NCI-H1105 treated with DMSO at 0.1 percent for 48 hours (cell line): ENCODE data around the gene MPPED1.

Source experiments
- DNase-seq: peaks from one replicate; lab custom pipeline; 2025; lab: John Stamatoyannopoulos, UW

MPPED1 gene

DNA sequence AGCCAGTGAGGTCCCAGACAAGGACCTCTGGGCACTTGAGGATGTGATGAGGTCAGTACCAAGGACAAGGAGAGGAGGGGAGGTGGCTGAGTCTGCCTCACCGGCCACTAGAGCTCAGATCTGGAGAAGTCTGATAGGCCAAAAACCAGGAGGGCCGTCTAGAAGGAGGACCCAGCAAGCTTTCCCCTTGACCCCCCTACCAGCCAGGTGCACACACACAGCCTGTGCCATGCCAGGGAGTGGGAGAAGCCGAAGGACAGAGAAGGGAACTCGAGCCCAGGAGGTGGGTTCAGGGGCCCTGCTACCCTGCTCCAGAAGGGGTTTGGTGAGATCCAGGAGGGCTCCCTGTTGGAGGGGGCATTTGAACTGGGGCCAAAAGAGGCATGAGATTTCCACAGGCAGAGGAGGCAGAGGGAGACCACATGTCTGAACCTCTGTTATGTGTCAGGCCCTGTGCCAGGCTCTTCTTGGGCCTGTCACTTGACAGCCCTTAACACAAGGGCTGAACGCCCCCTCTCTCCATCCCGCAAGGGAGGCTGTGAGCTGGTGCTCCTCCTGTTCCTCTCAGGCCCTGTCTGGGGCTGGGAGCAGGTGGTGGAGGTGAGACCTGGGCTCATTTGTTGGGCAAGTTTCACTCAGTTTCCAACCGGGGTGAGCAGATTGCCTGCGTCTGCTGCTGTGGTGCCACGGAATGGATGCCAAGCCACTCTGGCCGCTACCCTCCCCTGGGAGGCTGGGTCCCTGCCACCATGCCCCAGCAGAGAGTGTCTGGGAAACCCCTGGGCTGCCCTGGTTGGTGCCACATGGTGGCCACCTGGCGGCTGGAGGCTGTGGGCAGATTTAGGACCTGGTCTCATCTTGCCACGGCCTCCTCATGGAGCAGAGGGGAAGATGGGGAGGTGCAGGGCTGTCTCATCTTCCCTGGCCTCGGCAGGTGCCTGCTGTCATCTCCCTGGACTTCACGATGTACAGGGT lies 65.2 kb downstream of the MPPED1 start:
- no peak for DNase-seq

DNA sequence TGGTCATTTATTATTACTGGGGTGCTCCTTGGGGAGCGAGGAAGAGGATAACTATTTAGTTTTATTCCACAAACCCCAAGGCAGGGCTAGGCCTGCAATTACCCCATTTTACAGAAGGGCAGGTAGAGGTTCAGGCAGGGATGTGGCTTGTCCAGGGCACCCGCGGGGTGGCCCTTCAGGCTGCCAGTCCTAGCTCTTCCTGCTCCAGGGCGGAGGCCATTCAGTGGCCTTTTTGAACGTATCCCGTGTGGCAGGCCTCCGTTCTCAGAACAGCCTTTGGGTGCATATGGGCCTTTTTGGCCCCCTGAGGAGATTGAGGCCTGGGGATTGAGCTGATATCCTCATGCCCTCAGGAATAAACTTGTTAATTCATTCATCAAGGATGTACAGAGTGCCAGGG lies 66.2 kb downstream of the MPPED1 start:
- peak; percentile 20 for DNase-seq

DNA sequence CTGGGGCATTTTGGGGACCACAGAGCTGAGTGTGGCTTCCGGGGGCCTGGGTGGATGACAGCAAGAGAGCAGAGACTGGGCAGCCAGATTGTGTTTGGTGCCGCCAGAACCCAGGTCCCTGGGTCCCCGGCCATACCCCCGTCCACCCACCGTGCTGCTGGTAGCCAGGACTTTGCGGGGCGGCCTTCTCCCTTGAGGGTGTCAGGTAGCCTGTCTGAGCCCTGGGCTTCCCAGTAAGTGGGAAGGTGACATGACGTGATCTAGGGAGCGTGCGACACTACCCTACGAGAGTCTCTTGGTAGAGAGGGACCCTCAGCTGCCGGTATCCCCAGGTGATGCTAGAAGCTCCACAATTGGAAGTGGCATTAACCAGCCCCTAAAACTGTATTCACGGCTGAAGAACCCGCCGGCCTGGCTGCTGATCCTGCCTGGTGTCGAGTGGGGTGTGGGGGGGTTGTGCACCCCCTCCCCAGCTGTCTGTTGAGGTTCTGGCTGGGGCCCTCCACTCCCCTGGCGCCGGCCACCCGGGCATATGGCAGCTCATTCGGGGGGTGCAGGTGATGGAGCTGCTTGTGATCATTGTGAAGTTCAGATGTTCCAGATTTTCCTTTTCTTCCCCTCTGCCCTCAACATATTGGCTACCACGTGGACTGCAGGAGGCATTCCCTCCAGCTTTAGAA lies 66.9 kb downstream of the MPPED1 start:
- DNase-seq, result no peak

DNA sequence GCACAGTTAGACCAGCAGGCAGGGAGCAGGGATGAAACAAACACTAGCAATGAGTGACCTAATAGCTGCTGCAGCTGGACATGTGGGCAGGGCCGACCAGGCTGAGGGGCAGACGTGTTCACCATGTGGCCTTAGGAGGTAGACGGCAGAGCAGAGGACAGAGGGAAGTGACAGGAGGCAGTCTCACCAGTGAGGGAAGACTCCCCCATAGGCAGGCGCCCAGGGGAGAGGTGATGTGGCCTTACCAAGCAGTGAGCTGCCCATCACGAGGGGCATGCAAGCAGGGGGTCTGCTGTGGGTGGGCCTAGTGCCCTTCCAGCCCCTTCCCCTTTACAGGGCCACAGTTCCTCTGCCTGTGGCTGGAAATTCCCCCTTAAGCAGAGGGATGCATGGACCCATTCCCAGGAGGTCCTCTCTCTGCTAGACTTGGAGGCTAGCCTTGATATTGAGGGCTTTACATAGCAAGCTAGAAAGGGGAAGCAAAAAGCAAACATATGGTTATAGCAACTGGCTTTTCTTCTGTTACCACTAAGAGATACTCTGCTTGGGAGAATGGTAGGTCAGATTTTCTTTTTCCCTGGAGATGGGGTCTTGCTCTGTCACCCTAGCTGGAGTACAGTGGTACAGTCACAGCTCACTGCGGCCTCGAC lies 67.6 kb downstream of the MPPED1 start:
- DNase-seq, result no peak

DNA sequence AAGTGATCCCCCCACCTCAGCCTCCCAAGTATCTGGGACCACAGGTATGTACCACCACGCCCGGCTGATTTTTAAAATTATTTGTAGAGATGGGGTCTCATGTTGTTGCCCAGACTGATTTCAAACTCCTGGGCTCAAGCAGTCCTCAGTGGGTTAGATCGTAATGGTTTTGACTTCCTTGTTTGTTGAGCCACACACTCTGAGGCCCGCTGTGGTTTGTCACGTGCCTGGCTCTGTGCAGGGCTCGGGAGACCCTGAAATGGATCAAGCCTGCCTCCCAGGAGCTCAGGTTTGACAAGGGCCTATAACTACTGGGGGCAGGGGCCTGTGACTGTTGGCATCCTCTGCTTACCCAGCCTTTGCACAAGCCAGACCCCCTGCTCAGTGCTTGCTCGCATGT lies 68.1 kb downstream of the MPPED1 start:
- no peak for DNase-seq

DNA sequence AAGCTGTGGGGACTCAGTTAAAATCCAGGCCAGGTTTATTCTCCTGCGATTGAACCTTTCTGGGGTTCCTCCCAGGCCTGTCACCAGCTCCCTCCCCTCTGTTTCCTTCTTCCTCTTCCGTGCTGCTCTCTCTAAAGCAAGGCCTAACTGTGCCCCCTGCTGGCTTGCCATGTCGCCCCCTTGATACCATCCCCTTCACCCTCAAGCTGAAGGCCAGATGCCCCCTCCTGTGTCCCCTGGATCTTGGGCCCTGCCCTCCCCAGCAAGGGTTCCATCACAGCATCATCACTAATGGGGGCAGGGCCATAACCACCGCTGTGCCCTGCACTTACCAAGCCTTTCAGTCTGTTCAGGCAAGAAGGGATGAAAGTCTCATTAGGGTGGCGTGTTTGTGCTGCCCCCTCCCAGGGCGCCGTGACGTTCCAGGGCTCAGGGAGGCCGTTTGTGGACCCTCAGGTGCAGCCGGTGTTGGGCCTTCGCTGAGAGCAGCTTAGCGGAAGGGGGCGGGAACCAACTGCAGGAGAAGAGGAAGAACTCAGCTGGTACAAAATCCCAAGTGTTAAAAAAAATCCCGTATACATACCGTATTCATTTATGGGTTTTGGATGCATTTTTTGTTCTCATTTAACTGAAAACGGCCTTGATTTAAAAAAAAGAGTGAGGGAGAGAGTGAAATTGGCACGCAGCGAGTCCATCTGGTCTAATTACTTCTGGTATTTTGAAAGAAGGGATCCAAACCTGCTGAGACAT lies 69.9 kb downstream of the MPPED1 start:
- DNase-seq, result peak; percentile 40

DNA sequence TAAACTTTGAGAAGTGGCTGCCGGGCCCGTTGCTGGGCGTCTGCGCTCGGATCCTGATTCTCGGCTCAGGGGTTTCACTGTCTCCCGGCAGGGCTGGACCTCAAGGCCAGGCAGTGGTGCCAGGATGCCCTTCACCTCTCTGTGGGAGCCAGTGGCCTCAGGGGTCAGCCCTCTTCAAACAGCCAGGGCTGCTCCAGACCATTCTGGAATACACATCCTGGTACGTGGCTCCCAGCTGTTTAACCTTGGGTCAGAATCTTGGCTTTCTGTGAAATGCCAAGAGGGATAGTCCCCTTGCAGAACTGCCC lies 70.5 kb downstream of the MPPED1 start:
- no peak for DNase-seq

DNA sequence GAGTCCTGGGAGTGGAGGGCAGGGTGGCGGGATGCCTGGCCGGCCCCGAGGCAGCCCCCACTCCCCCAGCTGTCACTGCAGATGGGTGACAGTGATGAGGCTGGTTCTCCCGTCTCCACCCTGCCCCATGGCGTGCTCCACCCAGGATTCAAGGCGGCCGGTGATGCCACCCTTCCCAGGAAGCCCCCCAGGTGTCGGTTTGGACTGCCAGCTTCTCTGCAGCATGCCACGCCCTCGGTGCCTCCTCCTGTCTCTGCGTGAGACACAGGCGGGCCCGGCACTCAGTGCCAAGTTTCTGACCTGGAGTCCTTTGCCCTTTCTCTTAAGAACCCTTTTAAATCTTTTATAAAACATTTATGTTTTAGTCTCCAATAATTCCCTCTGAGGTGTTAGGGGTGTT lies 71.5 kb downstream of the MPPED1 start:
- no peak for DNase-seq

DNA sequence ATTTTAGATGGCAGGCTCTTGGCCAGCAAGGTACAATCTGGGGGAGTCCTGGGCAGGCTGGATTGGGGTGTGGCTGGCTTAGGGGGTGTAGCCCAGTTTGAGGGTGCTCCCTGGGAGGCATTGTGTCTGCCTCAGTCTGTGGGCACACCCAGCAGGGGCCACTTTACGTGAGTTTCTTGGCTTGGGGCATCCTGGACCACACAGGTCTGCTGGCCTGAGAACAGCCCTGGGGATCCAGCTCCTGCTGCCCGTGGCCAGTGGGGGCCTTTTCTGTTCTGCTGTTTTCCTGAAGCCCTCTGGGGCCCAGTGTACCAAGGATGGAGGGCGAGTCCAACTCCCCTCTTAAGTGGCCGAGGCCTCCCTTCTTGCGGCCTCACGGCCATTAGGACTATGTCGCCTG lies 71.9 kb downstream of the MPPED1 start:
- DNase-seq, result no peak

DNA sequence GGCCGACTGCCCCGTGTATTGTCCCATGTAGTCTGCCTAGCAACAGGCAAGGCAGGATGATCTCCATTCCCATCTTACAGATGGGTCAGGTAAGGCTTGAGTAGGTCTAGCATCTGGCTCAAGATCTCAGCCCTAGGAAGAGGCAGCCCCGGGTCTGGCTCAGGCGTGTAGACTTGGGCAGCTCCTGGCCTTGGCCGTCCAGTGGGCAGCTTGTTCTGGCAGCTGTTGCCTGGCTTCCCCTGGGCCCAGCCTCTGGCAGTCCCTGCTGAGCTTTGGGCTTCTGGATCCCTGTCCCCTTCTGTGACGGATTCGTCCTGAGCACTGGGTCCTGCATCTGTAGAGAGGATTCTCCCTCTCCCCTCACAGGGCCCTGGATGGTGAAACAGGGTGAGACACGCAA lies 72.4 kb downstream of the MPPED1 start:
- no peak for DNase-seq

DNA sequence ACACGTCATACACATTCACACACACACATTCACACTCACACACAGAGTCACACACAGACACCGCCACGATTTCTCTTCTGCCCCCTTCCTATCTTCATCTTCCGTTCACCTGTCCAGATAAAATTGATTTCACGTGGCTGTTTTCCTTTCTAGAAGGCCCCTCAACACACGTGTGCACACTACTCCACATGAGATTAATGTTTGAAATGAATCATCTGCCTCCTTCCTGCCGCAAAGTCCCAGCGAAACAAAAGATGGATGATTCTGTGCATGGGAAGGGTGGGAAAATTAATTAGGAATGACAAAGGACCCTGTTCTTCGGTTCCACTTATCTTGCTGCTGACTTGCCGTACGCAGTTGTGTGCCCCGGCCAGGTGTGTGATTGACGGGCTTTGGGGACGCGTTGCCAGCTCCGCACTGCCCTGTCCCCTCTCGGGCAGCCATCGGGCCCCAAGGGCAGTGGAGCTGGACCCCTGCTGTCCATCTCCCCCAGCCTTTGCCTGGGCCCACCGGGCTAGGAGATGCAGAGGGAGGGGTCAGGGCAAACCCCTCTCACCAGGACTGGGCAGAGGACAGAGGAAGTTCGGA lies 73.8 kb downstream of the MPPED1 start:
- no peak for DNase-seq

DNA sequence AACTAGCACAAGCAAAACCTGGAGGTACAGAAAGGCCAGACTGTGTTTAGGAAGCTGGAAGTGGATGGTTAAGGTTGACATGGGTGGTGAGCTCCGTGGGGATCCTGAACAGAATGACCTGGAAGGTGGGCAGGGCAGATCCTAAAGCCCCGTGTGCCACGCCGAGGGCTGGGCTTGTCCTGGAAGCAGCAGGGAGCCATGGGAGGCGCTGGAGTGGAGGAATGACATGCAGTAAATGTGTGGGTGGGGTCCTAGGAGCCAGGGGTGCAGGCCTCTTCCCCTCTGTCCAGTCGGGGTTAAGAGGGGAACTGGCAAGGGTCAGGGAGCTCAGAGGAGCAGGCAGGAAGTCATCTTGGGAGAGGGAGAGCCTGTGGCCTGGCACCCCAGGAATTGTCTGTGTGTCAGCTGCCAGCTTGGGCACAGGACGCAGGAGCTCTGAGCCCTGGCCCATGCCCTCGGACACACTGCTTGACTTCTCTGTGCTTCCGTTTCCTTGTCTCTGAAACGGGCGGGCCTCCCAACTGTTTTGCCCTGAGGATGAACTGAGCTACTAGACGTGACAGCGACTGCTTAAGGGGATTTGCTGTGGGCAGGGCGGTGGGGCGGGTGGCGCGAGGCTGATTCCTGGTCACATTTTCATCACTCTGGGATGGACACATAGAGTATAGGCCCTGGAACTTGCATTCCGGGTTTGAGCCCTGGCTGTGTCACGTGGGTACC lies 75.7 kb downstream of the MPPED1 start:
- DNase-seq, result no peak

DNA sequence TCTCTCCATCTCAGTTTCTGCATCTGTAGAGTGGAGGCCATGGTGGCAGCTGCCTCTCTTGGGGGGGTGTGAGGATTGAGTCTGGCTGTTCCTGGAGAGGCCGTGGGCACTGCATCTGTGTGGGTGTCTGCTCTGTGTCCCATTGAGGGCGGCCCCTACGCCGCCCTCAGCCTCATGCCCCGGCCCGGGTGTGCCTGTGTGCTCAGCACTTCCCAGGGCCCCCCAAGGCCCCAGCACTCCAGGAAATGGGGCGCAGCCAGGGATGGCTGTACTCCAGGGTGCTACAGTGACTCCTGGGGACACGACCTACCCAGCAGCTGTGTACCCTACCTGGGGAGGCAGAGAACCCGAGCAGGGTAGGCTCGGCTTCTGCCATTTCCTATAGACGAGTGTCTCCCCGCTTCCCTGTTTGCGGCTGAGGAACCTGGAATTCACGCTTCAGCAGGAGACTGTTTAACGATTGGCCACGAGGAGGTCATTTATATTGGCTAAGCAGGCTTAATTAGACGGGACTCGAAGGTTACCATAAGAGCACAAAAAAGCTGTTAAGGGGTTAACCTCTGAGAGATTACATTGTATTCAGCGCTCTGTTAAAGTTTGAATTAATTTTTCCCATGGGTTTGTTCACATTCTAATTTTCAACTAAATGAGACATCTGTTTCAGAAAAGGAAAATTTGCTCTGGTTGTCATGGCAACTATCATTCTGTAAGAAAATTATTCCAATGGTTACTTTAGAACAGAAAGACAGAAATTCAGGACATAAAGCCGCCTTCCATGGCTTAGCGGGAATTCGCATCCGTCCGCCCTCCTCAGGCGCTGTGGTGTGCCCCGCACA lies 76.4 kb downstream of the MPPED1 start:
- no peak for DNase-seq

DNA sequence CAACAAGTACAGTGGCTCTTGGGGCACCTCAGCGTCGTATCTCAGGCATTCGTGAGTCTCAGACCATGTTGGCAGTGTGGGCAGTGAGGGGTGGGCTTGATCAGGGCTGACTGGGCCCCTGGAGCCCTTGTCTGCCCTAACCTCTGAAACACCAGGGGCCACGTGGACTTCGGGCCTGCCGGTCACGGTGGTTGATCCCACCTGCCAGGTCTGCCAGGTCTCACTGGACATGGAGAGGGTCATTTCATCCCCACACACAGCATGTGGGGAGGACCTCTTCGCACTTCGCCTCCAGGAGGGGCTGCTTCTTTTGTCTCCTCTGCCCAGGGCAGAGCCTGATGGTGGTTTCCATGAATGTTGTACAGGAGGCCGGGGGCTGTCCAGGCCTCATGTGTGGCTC lies 77.1 kb downstream of the MPPED1 start:
- no peak for DNase-seq

DNA sequence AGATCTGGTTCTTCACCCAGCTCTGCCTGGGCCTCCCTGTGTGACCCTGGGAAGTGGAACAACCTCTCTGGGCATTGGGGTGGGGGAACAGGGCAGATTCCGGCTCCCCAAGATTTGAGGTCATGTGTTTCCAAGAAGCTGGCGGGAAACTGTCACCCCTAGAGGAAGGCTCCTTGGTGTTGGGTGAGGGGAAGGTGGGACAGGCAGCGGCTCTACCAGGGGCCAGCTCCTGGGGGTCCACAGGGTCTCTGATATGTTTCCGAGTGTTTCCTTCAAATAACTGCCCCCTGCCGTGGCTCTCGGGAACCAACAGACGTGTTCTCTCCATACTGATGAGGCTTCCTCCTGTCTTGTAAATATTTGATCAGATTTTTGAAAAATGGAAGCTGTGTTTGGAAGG lies 78.5 kb downstream of the MPPED1 start:
- no peak for DNase-seq

DNA sequence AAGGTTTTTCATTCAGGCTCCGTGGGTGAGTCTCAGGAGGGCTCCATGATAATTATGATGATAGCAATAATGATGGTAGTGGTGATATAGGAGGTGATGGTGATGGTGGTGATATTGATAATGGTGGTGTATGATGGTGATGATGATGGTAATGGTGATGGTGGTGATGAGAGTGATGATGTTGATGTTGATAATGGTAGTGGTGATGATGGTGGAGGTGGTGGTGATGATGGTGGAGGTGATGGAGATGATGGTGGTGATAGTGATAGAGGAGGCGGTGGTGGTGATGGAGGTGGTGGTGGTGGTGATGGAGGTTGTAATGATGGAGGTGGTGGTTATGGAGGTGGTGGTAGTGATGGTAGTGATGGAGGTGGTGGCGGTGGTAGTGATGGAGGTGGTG lies 79.4 kb downstream of the MPPED1 start:
- DNase-seq, result no peak

DNA sequence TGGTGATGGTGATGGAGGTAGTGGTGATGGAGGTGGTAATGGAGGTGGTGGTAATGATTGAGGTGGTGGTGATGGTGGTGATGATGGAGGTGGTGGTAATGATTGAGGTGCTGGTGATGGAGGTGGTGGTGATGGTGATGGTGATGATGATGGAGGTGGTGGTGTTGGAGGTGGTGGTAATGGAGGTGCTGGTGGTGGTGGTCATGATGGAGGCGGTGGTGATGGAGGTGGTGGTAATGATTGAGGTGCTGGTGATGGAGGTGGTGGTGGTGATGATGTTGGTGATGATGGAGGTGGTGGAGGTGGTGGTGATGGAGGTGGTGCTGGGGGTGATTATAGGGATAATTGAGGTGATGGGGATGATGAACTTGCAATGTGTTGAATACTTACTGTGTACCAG lies 79.9 kb downstream of the MPPED1 start:
- no peak for DNase-seq

DNA sequence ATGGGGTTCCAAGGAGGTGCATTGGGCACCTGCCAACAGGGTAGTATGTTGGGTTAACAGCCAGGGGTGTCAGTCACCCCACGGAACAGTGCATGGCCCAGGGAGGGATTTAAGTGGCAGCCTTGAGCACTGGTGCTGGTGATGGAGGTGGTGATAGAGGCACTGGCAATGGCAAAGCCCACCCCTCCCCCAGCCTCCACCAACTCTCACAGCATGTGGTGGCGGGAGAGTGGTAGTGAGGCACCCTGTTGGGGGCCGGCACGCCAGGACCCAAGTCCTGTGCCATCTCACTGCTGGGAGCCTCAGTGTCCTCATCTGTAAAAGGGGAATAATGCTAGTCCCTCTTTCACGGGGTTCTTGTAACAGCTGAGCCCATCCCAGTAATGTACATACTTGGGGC lies 81.5 kb downstream of the MPPED1 start:
- DNase-seq, result no peak

DNA sequence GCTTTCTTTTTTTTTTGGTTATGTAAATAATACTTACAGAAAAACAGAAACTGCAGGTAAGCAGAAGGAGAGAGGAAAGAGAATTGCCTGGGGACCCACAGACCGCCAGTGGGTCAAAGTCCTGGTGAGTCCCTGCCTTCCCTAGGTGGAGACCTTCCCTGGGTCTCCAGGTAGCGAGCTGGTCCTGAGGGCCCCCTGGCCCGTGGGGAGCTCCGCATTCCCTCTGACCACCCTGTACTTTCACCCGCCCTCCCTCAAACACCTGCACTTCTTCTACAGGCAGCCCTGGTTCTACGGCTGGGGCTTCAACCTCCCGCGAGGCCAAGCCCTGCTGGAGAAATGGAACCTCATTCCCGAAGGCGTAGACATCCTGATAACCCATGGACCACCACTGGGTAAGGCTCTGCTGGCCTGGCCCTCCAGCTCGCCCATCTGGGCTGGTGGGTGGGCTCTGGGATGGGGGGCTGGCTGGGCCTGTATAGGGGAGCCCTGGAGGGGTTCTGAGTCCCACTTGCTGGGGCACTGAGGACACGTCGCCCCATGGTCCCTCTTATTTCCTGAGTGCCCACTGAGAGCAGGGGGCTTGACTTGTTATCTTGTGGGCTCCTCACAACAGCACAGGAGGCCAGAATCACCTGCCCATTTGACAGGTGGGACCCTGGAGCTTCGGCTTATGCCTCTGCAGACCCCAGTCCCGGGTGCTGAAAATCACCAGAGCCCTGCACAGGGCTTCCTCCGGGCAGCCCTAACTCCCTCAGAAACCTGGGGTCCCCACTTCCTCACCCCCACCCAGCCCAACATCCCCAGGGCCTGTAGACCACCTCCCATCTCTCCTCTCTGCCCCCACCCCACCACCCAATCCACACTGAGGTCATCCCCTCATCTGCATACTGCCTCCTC lies 86.4 kb downstream of the MPPED1 start:
- no peak for DNase-seq
